NB4 (cell line): ENCODE data around the gene AFG1L.

Experiments
- POLR2A ChIP-seq: IDR thresholded peaks from 2 replicates; pipeline ENCODE4 v1.6.1; 2011; ENCODE audit warnings: mild to moderate bottlenecking; ENCODE audit not compliant: insufficient read length; ENCODE audit errors: extremely low read depth
- TF ChIP-seq, protein P1 (sequence below): IDR thresholded peaks from one replicate; pipeline ENCODE4 v1.5.1; 2012; ENCODE audit warnings: low read depth, low read length

DNA sequence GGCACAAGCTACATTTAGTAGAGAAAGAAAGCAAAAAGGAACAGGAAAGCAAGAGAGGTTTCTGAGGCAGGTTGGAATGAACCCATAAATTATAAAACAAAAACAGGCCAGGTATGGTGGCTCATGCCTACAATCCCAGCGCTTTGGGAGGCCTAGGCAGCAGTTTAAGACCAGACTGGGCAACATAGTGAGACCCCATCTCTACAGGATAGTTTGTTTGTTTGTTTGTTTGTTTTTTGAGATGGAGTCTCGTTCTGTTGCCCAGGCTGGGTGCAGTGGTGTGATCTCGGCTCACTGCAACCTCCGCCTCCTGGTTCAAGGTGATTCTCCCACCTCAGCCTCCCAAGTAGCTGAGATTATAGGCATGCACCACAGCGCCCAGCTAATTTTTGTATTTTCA is 49.0 kb downstream of the AFG1L start:
- TF ChIP-seq, protein P1, sequence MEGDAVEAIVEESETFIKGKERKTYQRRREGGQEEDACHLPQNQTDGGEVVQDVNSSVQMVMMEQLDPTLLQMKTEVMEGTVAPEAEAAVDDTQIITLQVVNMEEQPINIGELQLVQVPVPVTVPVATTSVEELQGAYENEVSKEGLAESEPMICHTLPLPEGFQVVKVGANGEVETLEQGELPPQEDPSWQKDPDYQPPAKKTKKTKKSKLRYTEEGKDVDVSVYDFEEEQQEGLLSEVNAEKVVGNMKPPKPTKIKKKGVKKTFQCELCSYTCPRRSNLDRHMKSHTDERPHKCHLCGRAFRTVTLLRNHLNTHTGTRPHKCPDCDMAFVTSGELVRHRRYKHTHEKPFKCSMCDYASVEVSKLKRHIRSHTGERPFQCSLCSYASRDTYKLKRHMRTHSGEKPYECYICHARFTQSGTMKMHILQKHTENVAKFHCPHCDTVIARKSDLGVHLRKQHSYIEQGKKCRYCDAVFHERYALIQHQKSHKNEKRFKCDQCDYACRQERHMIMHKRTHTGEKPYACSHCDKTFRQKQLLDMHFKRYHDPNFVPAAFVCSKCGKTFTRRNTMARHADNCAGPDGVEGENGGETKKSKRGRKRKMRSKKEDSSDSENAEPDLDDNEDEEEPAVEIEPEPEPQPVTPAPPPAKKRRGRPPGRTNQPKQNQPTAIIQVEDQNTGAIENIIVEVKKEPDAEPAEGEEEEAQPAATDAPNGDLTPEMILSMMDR: no peak
- TF ChIP-seq POLR2A: no peak
